ENCODE results near the gene XRRA1. TPM values are rescaled to one million over a fixed set of nuclear protein-coding genes. Genes with fewer than 3 reads are reported as not detected.
"Not testable (repeated sequence)": the region's sequence is repeated elsewhere in the genome, so short reads cannot be mapped to it uniquely, and the experiment has no call there.

The XRRA1 gene
- total RNA-seq, 1 donor from 2014 or later, result 23.4 TPM

DNA sequence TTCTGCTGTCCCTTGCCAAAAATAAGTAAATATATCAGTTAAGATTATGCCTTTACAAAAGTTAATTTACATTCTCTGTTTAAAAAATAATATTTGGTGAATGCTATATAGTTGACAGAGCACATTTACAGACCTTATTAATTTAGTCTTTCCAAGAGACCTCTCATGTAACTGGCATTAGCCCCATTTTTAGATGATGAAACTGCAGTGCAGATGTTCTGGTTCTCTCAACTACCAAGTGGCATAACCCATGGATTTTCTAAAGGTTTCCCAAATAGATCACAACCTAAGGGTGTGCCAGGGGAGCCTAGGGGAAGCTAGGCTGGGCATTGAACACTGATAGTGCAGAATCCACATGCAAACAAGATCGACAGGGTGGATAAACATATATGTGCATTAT, 111.7 kb downstream of the XRRA1 start:
- DNase-seq (ENCODE audit: low spot score), result no peak

DNA sequence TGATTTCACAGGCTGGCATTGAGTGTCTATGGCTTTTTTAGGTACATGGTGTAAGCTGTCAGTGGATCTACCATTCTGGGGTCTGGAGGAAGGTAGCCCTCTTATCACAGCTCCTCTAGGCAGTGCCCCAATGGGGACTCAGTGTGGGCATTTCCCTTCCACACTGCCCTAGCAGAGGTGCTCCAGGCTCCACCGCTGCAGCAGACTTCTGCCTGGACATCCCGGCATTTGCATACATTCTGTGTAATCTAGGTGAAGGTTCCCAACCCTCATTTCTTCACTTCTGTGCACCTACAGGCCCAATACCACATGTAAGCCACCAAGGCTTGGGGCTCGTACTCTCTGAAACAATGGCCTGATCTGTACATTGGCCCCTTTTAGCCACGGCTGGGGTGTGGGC, 122.0 kb downstream of the XRRA1 start:
- no peak for DNase-seq (ENCODE audit: low spot score)

- not testable (repeated sequence) for DNase-seq (ENCODE audit: low spot score)
Observed at GRCh38 chr11:74825596-74825995, 123.3 kb downstream of the XRRA1 start.

DNA sequence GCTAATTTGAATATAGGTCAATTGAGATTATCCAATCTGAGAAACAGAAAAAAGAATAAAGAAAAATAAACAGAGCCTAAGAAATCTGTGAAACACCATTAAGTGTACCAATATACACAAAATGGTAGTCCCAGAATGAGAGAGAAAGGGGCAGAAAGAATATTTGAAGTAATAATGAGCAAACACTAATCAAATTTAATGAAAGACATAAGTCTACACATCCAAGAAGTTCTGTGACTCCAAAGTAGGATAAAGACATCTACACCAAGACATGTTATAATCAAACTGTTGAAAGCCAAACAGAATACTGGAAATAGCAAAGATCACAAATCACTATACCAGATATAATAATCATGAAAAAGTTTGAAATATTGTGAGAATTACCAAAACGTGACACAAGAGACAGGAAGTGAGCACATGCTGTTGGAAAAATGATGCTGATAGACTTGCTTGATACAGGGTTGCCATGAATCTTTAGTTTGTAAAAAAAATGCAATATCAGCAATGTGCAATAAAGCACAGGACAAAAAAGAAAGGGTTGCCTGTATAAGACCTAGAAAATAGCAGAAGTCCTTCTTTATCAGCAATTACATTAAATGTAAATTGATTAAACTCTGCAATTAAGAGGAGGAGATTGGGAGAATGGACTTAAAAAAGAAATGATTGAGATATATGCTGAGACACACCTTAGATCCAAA, 124.5 kb downstream of the XRRA1 start:
- DNase-seq (ENCODE audit: low spot score), result no peak

GRCh38 chr11:74822170-74822569, 126.7 kb downstream of the XRRA1 start:
- no peak for DNase-seq (ENCODE audit: low spot score)

DNA sequence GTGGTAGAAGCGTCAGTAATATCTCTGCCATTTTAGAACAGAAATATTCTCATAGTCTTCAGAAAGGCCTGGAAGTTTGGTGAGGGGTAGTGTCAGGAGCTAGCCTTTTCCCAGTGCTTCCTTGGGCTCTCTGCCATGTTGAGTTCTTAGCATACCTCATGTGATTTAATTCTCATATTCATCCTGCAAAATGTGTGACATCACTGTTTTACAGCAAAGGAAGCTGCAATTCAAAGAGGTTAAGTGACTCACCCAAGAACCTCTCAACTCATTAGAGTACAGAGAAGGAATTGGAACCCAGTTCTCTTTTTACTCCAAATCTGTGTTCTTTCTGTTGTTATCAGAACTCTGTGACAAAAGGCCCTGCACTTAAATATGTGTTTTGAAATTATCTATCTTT, 128.1 kb downstream of the XRRA1 start:
- no peak for DNase-seq (ENCODE audit: low spot score)

DNA sequence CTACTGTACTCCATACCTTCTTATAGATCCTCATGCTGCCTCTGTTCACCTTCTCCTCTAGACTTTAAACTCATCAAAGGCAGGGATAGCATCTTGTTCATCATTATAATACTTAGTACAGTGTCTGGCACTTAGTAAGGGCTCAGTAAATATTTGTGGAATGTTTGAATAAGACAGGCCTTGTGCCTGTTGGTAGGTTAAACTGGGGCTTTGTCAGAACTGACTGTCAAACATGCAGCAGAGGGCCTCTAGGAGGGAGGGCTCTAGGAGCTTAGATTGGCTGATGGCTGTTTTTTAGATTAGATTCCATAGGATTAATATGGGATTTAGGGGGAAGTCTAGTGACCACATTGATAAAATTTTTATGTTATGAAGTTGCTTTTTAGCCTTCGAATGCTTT, 129.5 kb downstream of the XRRA1 start:
- DNase-seq (ENCODE audit: low spot score), result no peak

GRCh38 chr11:74818283-74818946, 130.5 kb downstream of the XRRA1 start:
- no peak for DNase-seq (ENCODE audit: low spot score)

DNA sequence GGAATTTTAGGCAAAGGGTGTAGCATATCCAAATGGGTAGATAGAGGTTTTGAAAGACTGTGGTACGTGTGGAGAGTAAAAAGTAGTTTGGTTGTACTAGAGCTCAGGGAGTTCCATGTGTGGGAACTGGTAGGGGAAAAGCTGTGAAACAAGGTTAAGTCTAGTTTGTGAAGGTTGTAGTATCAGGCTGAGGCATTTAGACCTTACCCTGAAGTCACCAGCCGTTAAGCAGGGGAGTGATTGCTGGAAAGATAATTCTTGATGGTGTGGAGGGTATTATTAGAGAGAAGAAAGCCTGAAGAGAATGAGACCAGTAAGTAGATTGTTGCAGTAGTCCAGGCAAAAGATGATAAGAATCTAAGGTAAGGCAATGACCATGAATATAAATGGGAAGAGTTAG, 132.2 kb downstream of the XRRA1 start:
- DNase-seq (ENCODE audit: low spot score), result no peak

- no peak for DNase-seq (ENCODE audit: low spot score)
Observed at GRCh38 chr11:74815966-74816365, 132.9 kb downstream of the XRRA1 start.

- DNase-seq (ENCODE audit: low spot score), result no peak
Observed at GRCh38 chr11:74809801-74810200, 139.1 kb downstream of the XRRA1 start.

GRCh38 chr11:74806267-74806666, 142.6 kb downstream of the XRRA1 start:
- DNase-seq (ENCODE audit: low spot score), result no peak

GRCh38 chr11:74791333-74792100, 157.4 kb downstream of the XRRA1 start:
- no peak for DNase-seq (ENCODE audit: low spot score)

Other genes with a start within 250 kb of the XRRA1 start
- 0.67 TPM for gene CHRDL2, start 217.7 kb downstream of the XRRA1 start, total RNA-seq
- 13.6 TPM for gene RNF169, start 200.2 kb downstream of the XRRA1 start, total RNA-seq
- 138 TPM for gene SPCS2, start 175 bp upstream of the XRRA1 start, total RNA-seq
- gene NEU3, start 39.8 kb upstream of the XRRA1 start, total RNA-seq, result 6.2 TPM
- gene OR2AT4, start 147.8 kb upstream of the XRRA1 start, total RNA-seq, result not detected
- 185 TPM for gene SLCO2B1, start 202.0 kb upstream of the XRRA1 start, total RNA-seq